Prostate gland (tissue), 2 donors: Measurements from ENCODE around the gene ESRRB. TPM values are rescaled to one million over a fixed set of nuclear protein-coding genes. Genes with fewer than 3 reads are reported as not detected.

Source experiments
- DNase-seq: peaks from one replicate; pipeline ENCODE4 v3.0.0-alpha.2; 2019; ENCODE audit warnings: low spot score
- H3K27ac ChIP-seq, 2 donors: fragments of 200-600 bp; sonication (generic); 2 replicates each; pipeline ENCODE4 v1.5.1; 2017 to 2019
- H3K27me3 ChIP-seq: fragments of 200-600 bp; sonication (generic); replicated peaks from 2 replicates; pipeline ENCODE4 v1.5.1; 2019; ENCODE audit not compliant: insufficient read depth
- H3K36me3 ChIP-seq, 2 donors: fragments of 200-600 bp; sonication (generic); 1 replicate in 1 of 2; 2 replicates in 1 of 2; pipeline versions ENCODE4 v1.5.1 to v1.8.1; 2017 to 2019
- H3K4me1 ChIP-seq: fragments of 200-600 bp; sonication (generic); replicated peaks from 2 replicates; pipeline ENCODE4 v1.5.1; 2019
- H3K4me3 ChIP-seq, 2 donors: fragments of 200-600 bp; sonication (generic); 2 replicates each; pipeline ENCODE4 v1.5.1; 2017 to 2019
- H3K9me3 ChIP-seq: fragments of 200-600 bp; sonication (generic); 2 replicates; pipeline ENCODE4 v1.5.1; 2017
- CTCF ChIP-seq, 4 experiments: fragments of 200-600 bp in 2 of 4; fragments of 450-650 bp in 2 of 4; sonication (generic) in 2 of 4; IDR thresholded peaks; 1 replicate in 3 of 4; 2 replicates in 1 of 4; pipeline ENCODE4 v1.5.1; 2016 to 2019; ENCODE audit warnings: antibody characterized with exemption in 4 of 4, mild to moderate bottlenecking in 2 of 4, moderate library complexity in 2 of 4
- POLR2A ChIP-seq: fragments of 450-650 bp; IDR thresholded peaks from one replicate; pipeline ENCODE4 v1.6.1; 2016; ENCODE audit warnings: antibody characterized with exemption, mild to moderate bottlenecking
- POLR2AphosphoS5 ChIP-seq: sonication (generic); formaldehyde crosslinking; IDR thresholded peaks from one replicate; pipeline ENCODE4 v1.6.1; 2017; ENCODE audit warnings: antibody characterized with exemption
- WGBS: methylation state at CpG from one replicate; pipeline ENCODE4 v1.1.5; 2018; 5-methylcytosine and 5-hydroxymethylcytosine counted together
- intact Hi-C: fragments of 100-400 bp; cut with DNase I; formaldehyde crosslinking; loops from one replicate; pipeline ENCODE4 v1.14.2; 2022
- total RNA-seq, 2 donors: library from RNA; depleted of rRNA; stranded (reverse); fragments of >200 nt; gene quantifications; one replicate each; pipeline ENCODE4 v1.1.0, GENCODE V29; 2016

The ESRRB gene
- total RNA-seq, 2 donors from 2014 or later: 0.32 TPM; not detected in 1

GRCh38 chr14:76497550-76498462, 121.9 kb downstream of the ESRRB start:
- TF ChIP-seq POLR2AphosphoS5: no peak
- TF ChIP-seq POLR2A: no peak
- no peak for TF ChIP-seq CTCF (IDR thresholded peaks at IDR 0.05)

GRCh38 chr14:76498463-76498935, 122.6 kb downstream of the ESRRB start:
- no peak for DNase-seq
- H3K27ac ChIP-seq: no peak overlapping the region
- no peaks in the 10 kb centered on the region for H3K36me3 ChIP-seq
- intact Hi-C loops: no loop called here
- 93% methylated on average over 13 of the region's 13 CpGs for WGBS
- no peaks in the 10 kb centered on the region for H3K27me3 ChIP-seq
- TF ChIP-seq POLR2A (no peak), CTCF (IDR thresholded peaks at IDR 0.05) (no peak), POLR2AphosphoS5 (no peak)
- no peaks in the 10 kb centered on the region for H3K9me3 ChIP-seq
- no peak overlapping the region for H3K4me3 ChIP-seq
- no peaks in the 10 kb centered on the region for H3K4me1 ChIP-seq

More at GRCh38 chr14:76497550-76498462, 121.9 kb downstream of the ESRRB start:
- Histone ChIP-seq H3K4me1 (no peaks in the 10 kb centered on the region), H3K36me3 (no peaks in the 10 kb centered on the region), H3K9me3 (no peaks in the 10 kb centered on the region), H3K27me3 (no peaks in the 10 kb centered on the region), H3K27ac (no peak overlapping the region), H3K4me3 (no peak overlapping the region)
- intact Hi-C loops: no loop called here
- DNase-seq: no peak
- 87% methylated on average over 19 of the region's 19 CpGs for WGBS

DNA sequence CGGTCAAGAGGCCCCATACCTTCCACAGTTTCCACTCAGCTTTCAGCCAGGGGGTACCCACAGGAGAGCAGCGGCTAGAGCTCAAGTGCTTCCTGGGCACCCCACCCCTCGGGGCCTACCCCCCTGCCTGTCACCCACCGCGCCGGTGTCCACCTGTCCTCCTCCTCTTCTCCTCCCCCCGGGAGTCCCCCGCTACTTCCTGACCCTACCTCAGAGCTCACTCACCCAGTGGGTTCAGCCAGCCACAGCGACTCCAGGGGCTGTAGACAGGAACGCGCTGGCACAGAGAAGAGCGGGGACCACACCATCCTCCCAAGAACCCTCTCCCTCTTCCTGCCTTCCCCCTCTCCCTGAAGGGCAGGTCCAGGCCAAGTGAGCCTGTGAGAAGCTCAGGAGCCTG, 123.0 kb downstream of the ESRRB start:
- DNase-seq: no peak
- Histone ChIP-seq H3K4me1 (no peaks in the 10 kb centered on the region), H3K36me3 (no peaks in the 10 kb centered on the region), H3K27me3 (no peaks in the 10 kb centered on the region), H3K9me3 (no peaks in the 10 kb centered on the region), H3K27ac (no peak overlapping the region), H3K4me3 (no peak overlapping the region)
- intact Hi-C loops: no loop called here
- TF ChIP-seq POLR2A (no peak), CTCF (IDR thresholded peaks at IDR 0.05) (no peak), POLR2AphosphoS5 (no peak)
- 93% methylated on average over 12 of the region's 12 CpGs for WGBS

- H3K4me3 ChIP-seq: no peak overlapping the region
- intact Hi-C loops: no loop called here
- no peaks in the 10 kb centered on the region for H3K4me1 ChIP-seq
- 89% methylated on average over 8 of the region's 8 CpGs for WGBS
- no peaks in the 10 kb centered on the region for H3K27me3 ChIP-seq
- no peaks in the 10 kb centered on the region for H3K36me3 ChIP-seq
- no peaks in the 10 kb centered on the region for H3K9me3 ChIP-seq
- H3K27ac ChIP-seq: no peak overlapping the region
- DNase-seq: no peak
- TF ChIP-seq CTCF (IDR thresholded peaks at IDR 0.05): no peak
These were observed 123.5 kb downstream of the ESRRB start for GRCh38 chr14:76499399-76499798.

DNA sequence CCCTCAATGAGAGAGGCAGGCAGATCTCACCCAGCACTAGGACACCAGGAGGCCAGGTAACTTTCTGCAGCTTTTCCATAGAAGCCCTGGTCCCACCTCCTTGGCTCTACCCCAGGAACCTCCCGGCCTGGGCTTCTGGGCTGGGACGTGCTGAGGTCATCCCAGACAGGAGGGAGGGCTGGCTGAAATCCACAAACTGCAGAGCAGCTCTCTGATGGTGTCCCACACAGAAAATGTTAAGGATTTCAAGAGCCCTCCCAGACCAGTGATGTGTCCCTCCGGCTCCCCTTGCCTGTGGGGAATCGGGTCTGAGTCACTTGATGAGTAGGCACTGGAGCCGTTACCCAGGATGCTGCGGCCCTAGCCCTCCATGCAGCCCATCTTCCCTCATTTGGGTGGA, 124.1 kb downstream of the ESRRB start:
- intact Hi-C loops: no loop called here
- no peaks in the 10 kb centered on the region for H3K4me1 ChIP-seq
- TF ChIP-seq CTCF (IDR thresholded peaks at IDR 0.05): no peak
- no peak for TF ChIP-seq POLR2AphosphoS5
- TF ChIP-seq POLR2A: no peak
- no peak overlapping the region for H3K4me3 ChIP-seq
- DNase-seq: no peak
- H3K27ac ChIP-seq: no peak overlapping the region
- H3K9me3 ChIP-seq: no peaks in the 10 kb centered on the region
- 69% methylated on average over 6 of the region's 6 CpGs for WGBS
- no peaks in the 10 kb centered on the region for H3K36me3 ChIP-seq
- H3K27me3 ChIP-seq: no peaks in the 10 kb centered on the region
